Mammary epithelial cell (primary cell): Measurements from ENCODE around the gene SHB.

ENCODE experiments used
- CTCF ChIP-seq, 2 donors: IDR thresholded peaks in 1 of 2; conservative IDR thresholded peaks in 1 of 2; 2 replicates each; pipeline ENCODE4 v1.5.1; 2011 to 2012; ENCODE audit warnings: inconsistent platforms in 2 of 2, low read length in 2 of 2, mild to moderate bottlenecking in 2 of 2, control low read depth in 1 of 2, low read depth in 1 of 2; ENCODE audit not compliant: insufficient read depth in 1 of 2; ENCODE audit errors: extremely low read depth in 1 of 2
- EZH2 ChIP-seq: IDR thresholded peaks from 2 replicates; pipeline ENCODE4 v1.6.1; 2012; ENCODE audit warnings: low read length, inconsistent platforms, borderline replicate concordance

- TF ChIP-seq CTCF (conservative IDR thresholded peaks at IDR 0.05 in 1 of 2, IDR thresholded peaks at IDR 0.05 in 1 of 2; ENCODE audit: extremely low read depth in 1 of 2, insufficient read depth in 1 of 2, low read depth in 1 of 2, low read length in 2 of 2) (no peak), EZH2 (no peak)
Measured at GRCh38 chr9:38064842-38065368, 4.1 kb downstream of the SHB start.
